OCI-LY7 (cell line): ENCODE measurements around the gene GDF11. TPM values are rescaled to one million over a fixed set of nuclear protein-coding genes. Genes with fewer than 3 reads are reported as not detected.

Experiments
- BruUV-seq: library from RNA; stranded (reverse); fragments of 400-500 nt; replicated peaks from 2 replicates; lab custom pipeline; 2021; lab: Mats Ljungman, UMichigan
- CTCF ChIA-PET: fragments of 300-600 bp; sonication (Branson Sonifier 250); formaldehyde crosslinking; loops from one replicate; lab custom pipeline; 2022; ENCODE audit warnings: antibody characterized with exemption; ENCODE audit not compliant: unreplicated experiment; lab: Charles Lee
- POLR2A ChIA-PET: fragments of 300-600 bp; sonication (Branson Sonifier 250); formaldehyde crosslinking; loops from one replicate; lab custom pipeline; 2022; ENCODE audit warnings: antibody characterized with exemption; lab: Charles Lee
- DNase-seq: peaks from one replicate; pipeline ENCODE4 v3.0.0-alpha.2; 2015; ENCODE audit warnings: low spot score
- H2AFZ ChIP-seq: fragments of 200-600 bp; sonication (generic), shearing (Covaris generic); 2 replicates; pipeline ENCODE4 v1.6.1; 2014; ENCODE audit warnings: mild to moderate bottlenecking, antibody characterized with exemption, low read length, moderate library complexity
- H3K27ac ChIP-seq: fragments of 200-600 bp; sonication (generic); 2 replicates; pipeline ENCODE4 v1.5.1; 2014; ENCODE audit warnings: mixed run types, low read depth, mild to moderate bottlenecking, moderate library complexity, low read length, inconsistent platforms; ENCODE audit not compliant: poor library complexity, severe bottlenecking
- H3K36me3 ChIP-seq: fragments of 200-600 bp; sonication (generic); 2 replicates; pipeline ENCODE4 v1.6.1; 2014; ENCODE audit warnings: mild to moderate bottlenecking, antibody characterized with exemption, low read length, moderate library complexity, mixed read lengths; ENCODE audit not compliant: insufficient read depth
- H3K4me1 ChIP-seq: fragments of 200-600 bp; sonication (generic); 2 replicates; pipeline ENCODE4 v1.5.1; 2014; ENCODE audit warnings: mild to moderate bottlenecking, low read length; ENCODE audit not compliant: insufficient read depth, poor library complexity, severe bottlenecking
- H3K4me2 ChIP-seq: fragments of 200-600 bp; sonication (generic); 2 replicates; pipeline ENCODE4 v1.6.1; 2014; ENCODE audit warnings: mild to moderate bottlenecking, low read length
- H3K4me3 ChIP-seq: fragments of 200-600 bp; sonication (generic); 2 replicates; pipeline ENCODE4 v1.5.1; 2014; ENCODE audit warnings: mild to moderate bottlenecking, low read depth, low read length; ENCODE audit not compliant: poor library complexity, severe bottlenecking
- H3K79me2 ChIP-seq: fragments of 200-600 bp; sonication (generic); 2 replicates; pipeline ENCODE4 v1.6.1; 2016; ENCODE audit warnings: low read depth, mild to moderate bottlenecking, low read length, moderate library complexity, mixed read lengths; ENCODE audit not compliant: insufficient read depth
- H3K9me2 ChIP-seq: fragments of 200-600 bp; sonication (generic); 2 replicates; pipeline ENCODE4 v1.6.1; 2016; ENCODE audit warnings: mild to moderate bottlenecking, low read length, mixed read lengths; ENCODE audit not compliant: insufficient read depth
- H3K9me3 ChIP-seq: fragments of 200-600 bp; sonication (generic); 2 replicates; pipeline ENCODE4 v1.6.1; 2014; ENCODE audit warnings: mild to moderate bottlenecking, mixed run types, low read length, mixed read lengths
- H4K20me1 ChIP-seq: fragments of 200-600 bp; sonication (generic); 2 replicates; pipeline ENCODE4 v1.6.1; 2014; ENCODE audit warnings: mild to moderate bottlenecking, antibody characterized with exemption, low read length, moderate library complexity, mixed read lengths; ENCODE audit not compliant: insufficient read depth
- CTCF ChIP-seq: fragments of 200-600 bp; sonication (generic); conservative IDR thresholded peaks from 2 replicates; pipeline ENCODE4 v1.5.1; 2014; ENCODE audit warnings: mild to moderate bottlenecking, antibody characterized with exemption, low read length, moderate library complexity, mixed read lengths
- EZH2phosphoT487 ChIP-seq: fragments of 200-600 bp; sonication (generic); IDR thresholded peaks from 2 replicates; pipeline ENCODE4 v1.6.1; 2018; ENCODE audit warnings: low read depth, borderline replicate concordance, mild to moderate bottlenecking, mixed run types, antibody characterized with exemption, low read length, moderate library complexity, mixed read lengths
- intact Hi-C: fragments of 100-400 bp; cut with micrococcal nuclease; formaldehyde crosslinking; loops from one replicate; pipeline ENCODE4 v1.10.0; 2022; ENCODE audit not compliant: unreplicated experiment
- total RNA-seq, 2 experiments: library from RNA; depleted of rRNA in 1 of 2; stranded (reverse); fragments of >200 nt in 1 of 2; shearing (Covaris generic) in 1 of 2; gene quantifications; 2 replicates each; pipeline ENCODE4 v1.2.3, GENCODE V29; 2014 to 2022

Gene GDF11
- total RNA-seq, 2 experiments from 2014 or later: 5.2 to 19.9 TPM

GRCh38 chr12:55738123-55739024 is 4.5 kb upstream of the GDF11 start:
- DNase-seq: peak; percentile 96
- peak overlapping the region; percentile 72 for H3K4me3 ChIP-seq
- CTCF ChIA-PET: interaction anchor here (0.6 to 2.9 kb wide), 16 partner anchors 9 to 450 kb away, joined by 3 to 19 read pairs (median 3); partner anchors contain the start of genes CD63 and ORMDL2
- peak overlapping the region; percentile 66 for H3K27ac ChIP-seq
- peak overlapping the region; percentile 94 for H3K4me2 ChIP-seq
- no peaks in the 10 kb centered on the region for H3K9me2 ChIP-seq
- POLR2A ChIA-PET: interaction anchor here (0.6 to 3.1 kb wide), 18 partner anchors 9 to 1708 kb away, joined by 3 to 14 read pairs (median 4); partner anchors contain the start of genes BLOC1S1, CD63, ESYT1 and ORMDL2
- H2AFZ ChIP-seq: peak overlapping the region; percentile 79; the same call in 1 of the 2 replicates
- TF ChIP-seq EZH2phosphoT487 (no peak), CTCF (peak; percentile 94)
- intact Hi-C loops: loop anchor here (1.0 to 2.0 kb wide), 9 partner anchors 8 to 450 kb away; partner anchors contain the start of genes PYM1, RPL41, RPS26 and SARNP
- no peaks in the 10 kb centered on the region for H4K20me1 ChIP-seq
- H3K79me2 ChIP-seq: no peaks in the 10 kb centered on the region
- no peaks in the 10 kb centered on the region for H3K9me3 ChIP-seq
- no TSS peak for BruUV-seq
- no peaks in the 10 kb centered on the region for H3K36me3 ChIP-seq
- peaks cover 26% of the 10 kb centered on the region for H3K4me1 ChIP-seq

- Histone ChIP-seq H3K4me1 (peaks cover 27% of the 10 kb centered on the region), H3K4me3 (peak overlapping the region; percentile 72), H3K27ac (no peak overlapping the region), H3K4me2 (no peak overlapping the region; the same call in 1 of the 2 replicates), H3K9me2 (no peaks in the 10 kb centered on the region), H4K20me1 (no peaks in the 10 kb centered on the region), H3K79me2 (peaks cover 4% of the 10 kb centered on the region; the same call in 1 of the 2 replicates), H3K9me3 (no peaks in the 10 kb centered on the region), H2AFZ (peak overlapping the region; percentile 79; the same call in 1 of the 2 replicates), H3K36me3 (no peaks in the 10 kb centered on the region)
- ChIA-PET POLR2A (interaction anchor here (1.1 to 3.1 kb wide), 11 partner anchors 8 to 1708 kb away, joined by 3 to 14 read pairs (median 4); partner anchors contain the start of genes BLOC1S1, CD63, ESYT1 and ORMDL2), CTCF (interaction anchor here (0.6 to 2.9 kb wide), 8 partner anchors 9 to 302 kb away, joined by 3 to 19 read pairs (median 4); partner anchors contain the start of genes CD63 and ORMDL2)
- DNase-seq: no peak
- no TSS peak for BruUV-seq
- TF ChIP-seq CTCF (no peak; the same call in 1 of the 2 replicates), EZH2phosphoT487 (no peak)
- intact Hi-C loops: loop anchor here (1.0 to 2.0 kb wide), 5 partner anchors 58 to 450 kb away; partner anchors contain the start of genes RPL41, SARNP and SMARCC2
These were observed 3.9 kb upstream of the GDF11 start for GRCh38 chr12:55739025-55739378.
